Retinal pigment epithelial cell (primary cell): ENCODE results near the gene FCHSD2.
A peak's percentile ranks its signal among the peaks of the same experiment; 100 is the strongest.

Experiments used
- DNase-seq: peaks from one replicate; pipeline ENCODE4 v3.0.0-alpha.2; 2010; ENCODE audit warnings: low read depth
- H3K4me3 ChIP-seq: 2 replicates; pipeline ENCODE4 v1.5.1; 2011; ENCODE audit warnings: mild to moderate bottlenecking, low read length, control low read depth, moderate library complexity
- TF ChIP-seq, protein P1 (sequence below): conservative IDR thresholded peaks from 2 replicates; pipeline ENCODE4 v1.5.1; 2011; ENCODE audit warnings: low read depth, low read length, control low read depth, inconsistent platforms

Gene FCHSD2

GRCh38 chr11:72826191-72826941, 315.8 kb downstream of the FCHSD2 start:
- TF ChIP-seq, protein P1, sequence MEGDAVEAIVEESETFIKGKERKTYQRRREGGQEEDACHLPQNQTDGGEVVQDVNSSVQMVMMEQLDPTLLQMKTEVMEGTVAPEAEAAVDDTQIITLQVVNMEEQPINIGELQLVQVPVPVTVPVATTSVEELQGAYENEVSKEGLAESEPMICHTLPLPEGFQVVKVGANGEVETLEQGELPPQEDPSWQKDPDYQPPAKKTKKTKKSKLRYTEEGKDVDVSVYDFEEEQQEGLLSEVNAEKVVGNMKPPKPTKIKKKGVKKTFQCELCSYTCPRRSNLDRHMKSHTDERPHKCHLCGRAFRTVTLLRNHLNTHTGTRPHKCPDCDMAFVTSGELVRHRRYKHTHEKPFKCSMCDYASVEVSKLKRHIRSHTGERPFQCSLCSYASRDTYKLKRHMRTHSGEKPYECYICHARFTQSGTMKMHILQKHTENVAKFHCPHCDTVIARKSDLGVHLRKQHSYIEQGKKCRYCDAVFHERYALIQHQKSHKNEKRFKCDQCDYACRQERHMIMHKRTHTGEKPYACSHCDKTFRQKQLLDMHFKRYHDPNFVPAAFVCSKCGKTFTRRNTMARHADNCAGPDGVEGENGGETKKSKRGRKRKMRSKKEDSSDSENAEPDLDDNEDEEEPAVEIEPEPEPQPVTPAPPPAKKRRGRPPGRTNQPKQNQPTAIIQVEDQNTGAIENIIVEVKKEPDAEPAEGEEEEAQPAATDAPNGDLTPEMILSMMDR = no peak
- no peak for DNase-seq
- H3K4me3 ChIP-seq = no peak overlapping the region

- TF ChIP-seq, protein P1 = no peak
- DNase-seq = no peak
- H3K4me3 ChIP-seq = no peak overlapping the region
Measured at GRCh38 chr11:72825661-72826060, 316.5 kb downstream of the FCHSD2 start.

- TF ChIP-seq, protein P1 = no peak
- no peak overlapping the region for H3K4me3 ChIP-seq
- no peak for DNase-seq
Measured at GRCh38 chr11:72824811-72825505, 317.2 kb downstream of the FCHSD2 start.

GRCh38 chr11:72824020-72824419, 318.1 kb downstream of the FCHSD2 start:
- TF ChIP-seq, protein P1 = no peak
- H3K4me3 ChIP-seq = no peak overlapping the region
- no peak for DNase-seq

DNA sequence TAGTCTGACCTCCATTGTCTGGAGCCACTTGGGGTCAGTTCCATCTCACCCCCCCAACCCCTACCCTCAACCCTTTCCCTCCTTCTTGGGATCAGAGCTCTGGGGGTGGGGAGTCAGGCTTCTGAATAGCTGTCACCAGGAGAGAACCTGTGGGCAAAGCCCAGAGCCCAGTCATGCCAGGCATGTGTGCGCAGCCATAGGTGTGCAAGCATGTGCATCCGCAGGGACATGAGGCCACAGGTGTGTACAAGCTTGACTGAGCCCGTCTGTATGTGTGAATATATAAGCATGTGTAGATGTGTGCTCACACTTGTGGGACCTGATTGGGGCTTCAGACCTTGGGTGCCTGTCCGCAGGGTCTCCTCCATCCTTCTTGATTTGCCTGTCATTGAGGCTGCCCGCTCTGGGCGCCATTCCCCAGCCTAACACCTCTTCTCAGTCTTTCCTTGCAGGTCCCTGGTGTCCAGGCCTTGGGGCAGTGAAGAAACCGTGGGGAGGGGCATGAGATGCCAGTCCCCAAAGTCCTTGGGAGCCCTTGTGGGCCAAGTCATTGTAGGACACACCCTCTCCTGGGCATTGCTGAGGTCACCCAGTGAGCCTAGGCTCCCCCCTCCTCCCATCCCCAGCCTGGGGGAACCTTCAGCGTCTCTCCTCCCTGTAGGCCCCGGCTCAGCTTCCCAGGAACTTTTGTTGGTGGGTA, 318.9 kb downstream of the FCHSD2 start:
- TF ChIP-seq, protein P1 = no peak
- no peak overlapping the region for H3K4me3 ChIP-seq
- DNase-seq = no peak

GRCh38 chr11:72821920-72822799, 320.0 kb downstream of the FCHSD2 start:
- peak overlapping the region; percentile 60 for H3K4me3 ChIP-seq
- DNase-seq = peak; percentile 61
- TF ChIP-seq, protein P1 = peak; percentile 7
